OCI-LY1 (cell line): ENCODE data around the gene CAVIN1.

Source experiments
- CTCF ChIP-seq: fragments of 200-600 bp; sonication (generic), shearing (Covaris generic); IDR thresholded peaks from 2 replicates; pipeline ENCODE4 v1.5.1; 2017; ENCODE audit warnings: mild to moderate bottlenecking, antibody characterized with exemption, low read length, moderate library complexity, mixed read lengths
- EZH2 ChIP-seq: fragments of 200-600 bp; sonication (generic), shearing (Covaris generic); IDR thresholded peaks from 2 replicates; pipeline ENCODE4 v1.8.0; 2017; ENCODE audit warnings: borderline replicate concordance, mixed run types, mild to moderate bottlenecking, antibody characterized with exemption, low read length, moderate library complexity, mixed read lengths

- no peak for TF ChIP-seq EZH2
- no peak for TF ChIP-seq CTCF
Measured at GRCh38 chr17:42442196-42442565, 19.1 kb upstream of the CAVIN1 start.
